K562 (cell line): Measurements from ENCODE around the gene RNF114. TPM values are rescaled to one million over a fixed set of nuclear protein-coding genes. Genes with fewer than 3 reads are reported as not detected.
A peak's percentile ranks its signal among the peaks of the same experiment; 100 is the strongest.

Experiments used
- ADNP ChIP-seq: fragments of 200-800 bp; sonication (Bioruptor generic); IDR thresholded peaks from 2 replicates; pipeline ENCODE4 v1.6.1; 2016; ENCODE audit warnings: missing genetic modification characterization, missing compliant biosample characterization
- ARID1B ChIP-seq: fragments of 450-650 bp; IDR thresholded peaks from 2 replicates; pipeline ENCODE4 v1.6.1; 2016; ENCODE audit warnings: antibody characterized with exemption, mild to moderate bottlenecking, inconsistent platforms
- ARNT ChIP-seq, 2 experiments: fragments of 450-650 bp; IDR thresholded peaks; 2 replicates each; pipeline ENCODE4 v1.6.1; 2016; ENCODE audit warnings: mild to moderate bottlenecking in 1 of 2
- DPF2 ChIP-seq: fragments of 450-650 bp; IDR thresholded peaks from 2 replicates; pipeline ENCODE4 v1.6.1; 2016
- ETV1 ChIP-seq: fragments of 450-650 bp; conservative IDR thresholded peaks from 2 replicates; pipeline ENCODE4 v1.6.1; 2016; ENCODE audit warnings: missing genetic modification characterization, control low read depth, low read depth, missing compliant biosample characterization
- ETV5 ChIP-seq: sonication (generic); formaldehyde crosslinking; IDR thresholded peaks from 2 replicates; pipeline ENCODE4 v1.4.0; 2020; ENCODE audit warnings: low read depth, mild to moderate bottlenecking, missing genetic modification reagents
- GABPA ChIP-seq: fragments of 200-800 bp; sonication (Bioruptor generic); conservative IDR thresholded peaks from 2 replicates; pipeline ENCODE4 v1.6.1; 2016; ENCODE audit warnings: low read depth, missing genetic modification characterization, missing compliant biosample characterization
- HMG20A ChIP-seq: fragments of 450-650 bp; formaldehyde crosslinking; conservative IDR thresholded peaks from 2 replicates; pipeline ENCODE4 v1.4.0; 2020; ENCODE audit warnings: mild to moderate bottlenecking, mixed read lengths
- KAT8 ChIP-seq: fragments of 450-650 bp; IDR thresholded peaks from 2 replicates; pipeline ENCODE4 v1.6.1; 2016; ENCODE audit warnings: low read depth, mild to moderate bottlenecking
- KDM1A ChIP-seq, 2 experiments: fragments of 450-650 bp; IDR thresholded peaks; 2 replicates each; pipeline ENCODE4 v1.6.1; 2016; ENCODE audit warnings: mild to moderate bottlenecking in 2 of 2
- L3MBTL2 ChIP-seq: fragments of 450-650 bp; IDR thresholded peaks from 2 replicates; pipeline ENCODE4 v1.6.1; 2016; ENCODE audit warnings: mild to moderate bottlenecking, moderate library complexity
- MEF2A ChIP-seq: IDR thresholded peaks from 2 replicates; pipeline ENCODE4 v1.6.1; 2011; ENCODE audit warnings: low read depth, mild to moderate bottlenecking, low read length, moderate library complexity; ENCODE audit not compliant: control insufficient read depth
- MTA3 ChIP-seq: fragments of 450-650 bp; formaldehyde crosslinking; IDR thresholded peaks from 2 replicates; pipeline ENCODE4 v1.6.1; 2017; ENCODE audit warnings: mild to moderate bottlenecking, borderline replicate concordance
- MYBL2 ChIP-seq, 2 experiments: fragments of 450-650 bp in 1 of 2; sonication (generic) in 1 of 2; formaldehyde crosslinking in 1 of 2; IDR thresholded peaks; 2 replicates each; pipeline versions ENCODE4 v1.6.1 to v1.8.1; 2017 to 2022; ENCODE audit warnings: borderline replicate concordance in 1 of 2, inconsistent platforms in 1 of 2, low read depth in 1 of 2, mild to moderate bottlenecking in 1 of 2, missing genetic modification reagents in 1 of 2, moderate library complexity in 1 of 2
- NFE2 ChIP-seq: IDR thresholded peaks from 2 replicates; pipeline ENCODE4 v1.6.1; 2014; ENCODE audit warnings: antibody characterized with exemption, low read depth
- OTX1 ChIP-seq: fragments of 450-650 bp; formaldehyde crosslinking; IDR thresholded peaks from 2 replicates; pipeline ENCODE4 v1.4.0; 2022; ENCODE audit warnings: mild to moderate bottlenecking
- POLR2AphosphoS5 ChIP-seq: IDR thresholded peaks from 2 replicates; pipeline ENCODE4 v1.6.1; 2011; ENCODE audit warnings: mild to moderate bottlenecking, low read depth, low read length, moderate library complexity; ENCODE audit not compliant: control insufficient read depth, insufficient read depth
- POU5F1 ChIP-seq: fragments of 150-350 bp; IDR thresholded peaks from 2 replicates; pipeline ENCODE4 v1.6.1; 2014; ENCODE audit warnings: borderline replicate concordance, low read length, low read depth, mild to moderate bottlenecking; ENCODE audit not compliant: partially characterized antibody
- SAP30 ChIP-seq: fragments of 200-600 bp; sonication (generic); IDR thresholded peaks from 2 replicates; pipeline ENCODE4 v1.6.1; 2012; ENCODE audit warnings: borderline replicate concordance, low read depth, mild to moderate bottlenecking, moderate library complexity, low read length, control low read depth, inconsistent platforms; ENCODE audit not compliant: insufficient read depth, poor library complexity, severe bottlenecking
- TBL1XR1 ChIP-seq, 2 experiments: IDR thresholded peaks; 2 replicates each; pipeline ENCODE4 v1.6.1; 2012; ENCODE audit warnings: improper control_type of control experiment in 2 of 2, low read length in 2 of 2, mild to moderate bottlenecking in 1 of 2
- ZBTB8A ChIP-seq: fragments of 450-650 bp; IDR thresholded peaks from 2 replicates; pipeline ENCODE4 v1.6.1; 2018; ENCODE audit warnings: mild to moderate bottlenecking, moderate library complexity; ENCODE audit not compliant: partially characterized antibody
- ZNF174 ChIP-seq: fragments of 250-450 bp; sonication (Bioruptor Pico); IDR thresholded peaks from 2 replicates; pipeline ENCODE4 v1.4.0; 2020; ENCODE audit warnings: mild to moderate bottlenecking
- ZNF551 ChIP-seq: fragments of 250-450 bp; sonication (Bioruptor Pico); IDR thresholded peaks from 2 replicates; pipeline ENCODE4 v1.5.0; 2021; ENCODE audit warnings: mild to moderate bottlenecking, moderate library complexity
- ZNF76 ChIP-seq: fragments of 250-450 bp; sonication (Bioruptor Pico); IDR thresholded peaks from 2 replicates; pipeline ENCODE4 v1.4.0; 2020; ENCODE audit warnings: mild to moderate bottlenecking, moderate library complexity, borderline replicate concordance
- ZNF785 ChIP-seq: fragments of 250-450 bp; sonication (Bioruptor Pico); IDR thresholded peaks from 2 replicates; pipeline ENCODE4 v1.4.0; 2020; ENCODE audit warnings: mild to moderate bottlenecking
- polyA plus RNA-seq, 8 experiments: library from polyadenylated mRNA; depleted of rRNA in 4 of 8; stranded (reverse) in 5 of 8; unstranded in 3 of 8; fragments of >200 nt; fragmentation: Nextera tagmentation in 2 of 8; fragmentation: Illumina TruSeq in 1 of 8; extraction: Ambion mirVana in 2 of 8; extraction: Trizol in 1 of 8; gene quantifications; 2 replicates each; pipeline versions ENCODE4 v1.2.1 to v1.2.3, GENCODE V29; 2011 to 2014; ENCODE audit warnings: inconsistent platforms in 1 of 8, missing spikeins in 1 of 8
- total RNA-seq, 7 experiments: library from RNA; depleted of rRNA in 6 of 7; stranded (reverse); fragments of >200 nt in 6 of 7; fragmentation: Illumina TruSeq in 2 of 7; extraction: Trizol in 2 of 7; gene quantifications; 2 replicates each; pipeline versions ENCODE4 v1.2.1 to v1.2.3, GENCODE V29; 2011 to 2021; ENCODE audit warnings: low replicate concordance in 1 of 7
- TF ChIP-seq, protein P1 (sequence below): fragments of 450-650 bp; IDR thresholded peaks from 2 replicates; pipeline ENCODE4 v1.6.1; 2017; ENCODE audit warnings: mild to moderate bottlenecking, moderate library complexity
- TF ChIP-seq, protein P2 (sequence below): fragments of 450-650 bp; IDR thresholded peaks from 2 replicates; pipeline ENCODE4 v1.6.1; 2018; ENCODE audit warnings: mild to moderate bottlenecking, low read depth; ENCODE audit not compliant: partially characterized antibody

RNF114 gene
- total and polyA plus RNA-seq, 9 of the 15 experiments (the other 6 are each of a cell fraction or from before 2014, with no cell fraction given): 38.6 to 111 (median 62.6) TPM

DNA sequence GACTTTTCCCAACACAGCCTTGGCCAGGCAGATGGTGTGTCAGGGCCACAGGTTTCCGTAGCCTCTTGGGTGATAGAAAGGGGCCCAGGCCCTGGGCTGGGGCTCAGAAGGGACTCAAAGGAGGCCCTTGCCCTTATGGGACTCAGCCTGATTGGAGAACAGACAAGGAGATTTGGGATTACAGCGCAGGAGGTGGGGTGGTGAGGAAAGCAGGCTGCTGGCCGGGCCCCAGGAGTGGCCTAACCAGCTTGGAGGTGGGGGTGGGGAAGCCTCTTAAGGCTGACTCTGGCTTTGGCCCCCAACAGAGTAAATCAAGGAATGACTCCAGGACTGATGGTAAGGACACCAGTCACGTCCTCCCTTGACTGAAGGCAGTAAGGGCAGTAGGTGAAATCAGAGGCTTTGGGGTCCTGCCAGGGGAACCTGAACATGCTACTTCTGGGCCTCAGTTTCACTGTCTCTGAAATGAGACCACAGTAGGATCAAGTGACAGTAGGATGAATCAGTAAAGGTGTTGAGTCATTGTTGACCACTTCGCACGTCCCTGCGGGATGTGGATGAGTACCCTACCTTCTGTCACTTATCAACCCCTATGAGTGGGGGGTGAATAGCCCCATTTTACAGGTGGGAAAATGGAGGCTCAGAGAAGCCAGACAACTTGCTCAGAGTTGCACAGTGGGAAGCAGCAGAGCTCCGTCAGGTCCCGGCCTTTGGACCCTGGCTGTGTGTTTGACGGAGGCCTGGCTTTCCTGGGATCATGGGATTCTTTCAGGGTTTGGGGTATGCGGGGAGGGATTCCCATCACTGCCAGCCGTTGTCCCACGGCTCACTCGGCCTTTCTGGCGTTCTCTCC is 51.0 kb downstream of the RNF114 start (continued):
- no peak for TF ChIP-seq KAT8
- no peak for TF ChIP-seq ZNF174 (CRISPR knock-in tag)
- TF ChIP-seq KDM1A (IDR thresholded peaks at IDR 0.05): peak; percentile 91 to 95
- no peak for TF ChIP-seq GABPA (tag)
- no peak for TF ChIP-seq ZNF551 (CRISPR knock-in tag)
- no peak for TF ChIP-seq MYBL2 (IDR thresholded peaks at IDR 0.05; ENCODE audit: low read depth)
- TF ChIP-seq MYBL2 (CRISPR knock-in tag; IDR thresholded peaks at IDR 0.05; ENCODE audit: borderline replicate concordance): no peak
- TF ChIP-seq, protein P1, sequence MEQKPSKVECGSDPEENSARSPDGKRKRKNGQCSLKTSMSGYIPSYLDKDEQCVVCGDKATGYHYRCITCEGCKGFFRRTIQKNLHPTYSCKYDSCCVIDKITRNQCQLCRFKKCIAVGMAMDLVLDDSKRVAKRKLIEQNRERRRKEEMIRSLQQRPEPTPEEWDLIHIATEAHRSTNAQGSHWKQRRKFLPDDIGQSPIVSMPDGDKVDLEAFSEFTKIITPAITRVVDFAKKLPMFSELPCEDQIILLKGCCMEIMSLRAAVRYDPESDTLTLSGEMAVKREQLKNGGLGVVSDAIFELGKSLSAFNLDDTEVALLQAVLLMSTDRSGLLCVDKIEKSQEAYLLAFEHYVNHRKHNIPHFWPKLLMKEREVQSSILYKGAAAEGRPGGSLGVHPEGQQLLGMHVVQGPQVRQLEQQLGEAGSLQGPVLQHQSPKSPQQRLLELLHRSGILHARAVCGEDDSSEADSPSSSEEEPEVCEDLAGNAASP: no peak
- TF ChIP-seq, protein P2, sequence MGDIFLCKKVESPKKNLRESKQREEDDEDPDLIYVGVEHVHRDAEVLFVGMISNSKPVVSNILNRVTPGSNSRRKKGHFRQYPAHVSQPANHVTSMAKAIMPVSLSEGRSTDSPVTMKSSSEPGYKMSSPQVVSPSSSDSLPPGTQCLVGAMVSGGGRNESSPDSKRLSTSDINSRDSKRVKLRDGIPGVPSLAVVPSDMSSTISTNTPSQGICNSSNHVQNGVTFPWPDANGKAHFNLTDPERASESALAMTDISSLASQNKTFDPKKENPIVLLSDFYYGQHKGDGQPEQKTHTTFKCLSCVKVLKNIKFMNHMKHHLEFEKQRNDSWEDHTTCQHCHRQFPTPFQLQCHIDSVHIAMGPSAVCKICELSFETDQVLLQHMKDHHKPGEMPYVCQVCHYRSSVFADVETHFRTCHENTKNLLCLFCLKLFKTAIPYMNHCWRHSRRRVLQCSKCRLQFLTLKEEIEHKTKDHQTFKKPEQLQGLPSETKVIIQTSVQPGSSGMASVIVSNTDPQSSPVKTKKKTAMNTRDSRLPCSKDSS: no peak
- TF ChIP-seq ZNF785: no peak
- no peak for TF ChIP-seq MEF2A
- TF ChIP-seq ARNT (IDR thresholded peaks at IDR 0.05): peak in 1 of 2 experiments; percentile 61; a peak in 1 of 4 replicates
- TF ChIP-seq ZBTB8A: no peak
- peak; percentile 51 for TF ChIP-seq NFE2
- TF ChIP-seq HMG20A (CRISPR knock-in tag): no peak
- TF ChIP-seq DPF2: peak; percentile 26; the same call in 1 of the 2 replicates
- no peak for TF ChIP-seq POLR2AphosphoS5
- TF ChIP-seq ADNP (tag): peak; percentile 97
- peak; percentile 24; the same call in 1 of the 2 replicates for TF ChIP-seq ARID1B
- TF ChIP-seq ETV1 (tag): no peak
- TF ChIP-seq OTX1: no peak
- TF ChIP-seq POU5F1: no peak
- TF ChIP-seq ZNF76 (CRISPR knock-in tag): no peak
- TF ChIP-seq TBL1XR1 (IDR thresholded peaks at IDR 0.05; ENCODE audit: low read length in 2 of 2): no peak
- no peak for TF ChIP-seq ETV5 (CRISPR knock-in tag)
- no peak for TF ChIP-seq MTA3
- TF ChIP-seq L3MBTL2: no peak
- no peak for TF ChIP-seq SAP30
